Measurements from ENCODE around the gene NME7.

- TF ChIP-seq CTCF (IDR thresholded peaks at IDR 0.05), result no peak
- no peak for TF ChIP-seq ERG (CRISPR knock-in tag; IDR thresholded peaks at IDR 0.05)
- no peak for TF ChIP-seq ETV6 (CRISPR knock-in tag; IDR thresholded peaks at IDR 0.05)
These were observed 243.1 kb downstream of the NME7 start for GRCh38 chr1:169124459-169124858.

Data from WTC11 (cell line).